Measurements from ENCODE around the gene PITPNB.

PITPNB gene

GRCh38 chr22:27851974-27852746, 66.9 kb downstream of the PITPNB start:
- no peak for TF ChIP-seq CTCF (conservative IDR thresholded peaks at IDR 0.05; ENCODE audit: control insufficient read depth, insufficient read depth, low read depth, low read length)
- peak; percentile 41 for DNase-seq (ENCODE audit: low read depth)
- no peak overlapping the region for H3K4me3 ChIP-seq (ENCODE audit: control insufficient read depth, low read depth, low read length)

GRCh38 chr22:27850000-27850521, 69.0 kb downstream of the PITPNB start:
- no peak overlapping the region for H3K4me3 ChIP-seq (ENCODE audit: control insufficient read depth, low read depth, low read length)
- TF ChIP-seq CTCF (conservative IDR thresholded peaks at IDR 0.05; ENCODE audit: control insufficient read depth, insufficient read depth, low read depth, low read length), result no peak
- no peak for DNase-seq (ENCODE audit: low read depth)

GRCh38 chr22:27848005-27848404, 71.1 kb downstream of the PITPNB start:
- no peak for DNase-seq (ENCODE audit: low read depth)
- no peak for TF ChIP-seq CTCF (conservative IDR thresholded peaks at IDR 0.05; ENCODE audit: control insufficient read depth, insufficient read depth, low read depth, low read length)
- no peak overlapping the region for H3K4me3 ChIP-seq (ENCODE audit: control insufficient read depth, low read depth, low read length)

- no peak for DNase-seq (ENCODE audit: low read depth)
- H3K4me3 ChIP-seq (ENCODE audit: control insufficient read depth, low read depth, low read length), result no peak overlapping the region
- no peak for TF ChIP-seq CTCF (conservative IDR thresholded peaks at IDR 0.05; ENCODE audit: control insufficient read depth, insufficient read depth, low read depth, low read length)
Observed at GRCh38 chr22:27846910-27847309, 72.1 kb downstream of the PITPNB start.

- DNase-seq (ENCODE audit: low read depth), result no peak
- TF ChIP-seq CTCF (conservative IDR thresholded peaks at IDR 0.05; ENCODE audit: control insufficient read depth, insufficient read depth, low read depth, low read length), result no peak
- no peak overlapping the region for H3K4me3 ChIP-seq (ENCODE audit: control insufficient read depth, low read depth, low read length)
Observed at GRCh38 chr22:27846248-27846757, 72.8 kb downstream of the PITPNB start.

GRCh38 chr22:27845644-27846043, 73.4 kb downstream of the PITPNB start:
- no peak overlapping the region for H3K4me3 ChIP-seq (ENCODE audit: control insufficient read depth, low read depth, low read length)
- no peak for DNase-seq (ENCODE audit: low read depth)
- TF ChIP-seq CTCF (conservative IDR thresholded peaks at IDR 0.05; ENCODE audit: control insufficient read depth, insufficient read depth, low read depth, low read length), result no peak

Data from fibroblast of mammary gland (primary cell).